ENCODE data around the gene DDHD1. TPM values are rescaled to one million over a fixed set of nuclear protein-coding genes. Genes with fewer than 3 reads are reported as not detected.
"Not testable (repeated sequence)": the region's sequence is repeated elsewhere in the genome, so short reads cannot be mapped to it uniquely, and the experiment has no call there.

DDHD1 gene
- polyA plus RNA-seq, 2 donors, result 1.0 to 1.5 TPM

DNA sequence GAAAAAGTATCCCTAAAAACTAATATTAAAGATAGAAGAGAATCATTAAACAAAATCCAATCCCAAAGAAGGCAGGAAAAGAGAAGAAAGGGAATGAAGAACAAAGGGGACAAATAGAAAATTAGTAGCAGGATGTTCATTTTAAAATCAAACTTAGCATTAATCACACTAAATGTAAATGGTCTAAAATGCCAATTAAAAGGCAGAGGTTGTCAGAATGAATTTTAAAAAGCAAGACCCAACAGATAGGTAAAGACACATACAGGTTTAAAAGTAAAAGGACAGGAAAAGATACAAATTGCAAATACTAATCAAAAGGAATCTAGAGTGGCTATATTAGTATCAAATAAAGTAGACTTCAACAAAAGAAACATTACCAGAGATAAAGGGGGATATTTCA, 12.5 kb downstream of the DDHD1 start:
- H3K4me3 ChIP-seq (ENCODE audit: low read depth in 1 of 2, low read length in 2 of 2), result no peak overlapping the region
- no peaks in the 10 kb centered on the region for H3K4me1 ChIP-seq (ENCODE audit: control insufficient read depth in 2 of 2, insufficient read depth in 2 of 2, low read length in 1 of 2)
- H3K27me3 ChIP-seq (ENCODE audit: control insufficient read depth in 1 of 2, insufficient read depth in 2 of 2, low read length in 2 of 2), result no peaks in the 10 kb centered on the region
- H3K36me3 ChIP-seq (ENCODE audit: control insufficient read depth in 2 of 2, insufficient read depth in 2 of 2, low read length in 1 of 2), result no peaks in the 10 kb centered on the region
- H3K27ac ChIP-seq (ENCODE audit: low read depth in 2 of 2, low read length in 1 of 2), result no peak overlapping the region
- H3K9me3 ChIP-seq (ENCODE audit: control insufficient read depth in 2 of 2, insufficient read depth in 1 of 2, low read depth in 1 of 2, low read length in 1 of 2), result peaks cover 0 to 7% of the 10 kb centered on the region in 2 donors

DNA sequence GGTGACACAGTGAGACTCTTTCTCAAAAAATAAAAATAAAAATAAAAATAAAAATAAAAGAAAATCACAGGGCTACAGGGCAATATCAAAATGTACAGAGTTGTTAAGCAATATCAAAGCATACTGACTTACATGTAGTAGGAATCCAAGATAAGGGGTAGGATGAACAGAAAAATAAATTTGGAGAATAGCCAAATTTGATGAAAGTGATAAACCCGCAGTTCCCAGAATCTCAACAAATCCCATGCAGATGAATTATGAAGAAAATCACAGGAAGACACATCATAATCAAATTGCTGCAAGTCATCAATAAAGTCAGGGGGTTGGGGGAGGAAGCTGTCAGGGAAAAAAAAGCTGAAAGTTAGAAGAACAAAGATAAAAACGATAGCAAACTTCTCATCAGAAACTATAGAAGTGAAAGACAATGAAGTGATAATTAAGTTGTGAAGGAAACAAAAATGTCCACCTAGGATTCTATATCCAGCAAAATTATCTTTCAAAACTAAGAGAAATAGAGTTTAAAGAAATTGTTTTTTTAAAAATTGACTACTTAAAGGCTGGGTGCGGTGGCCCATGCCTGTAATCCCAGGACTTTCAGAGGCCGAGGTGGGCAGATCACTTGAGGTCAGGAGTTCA, 15.4 kb downstream of the DDHD1 start:
- Histone ChIP-seq H3K27ac (ENCODE audit: low read depth in 2 of 2, low read length in 1 of 2) (no peak overlapping the region), H3K27me3 (ENCODE audit: control insufficient read depth in 1 of 2, insufficient read depth in 2 of 2, low read length in 2 of 2) (no peaks in the 10 kb centered on the region), H3K4me3 (ENCODE audit: low read depth in 1 of 2, low read length in 2 of 2) (no peak overlapping the region), H3K4me1 (ENCODE audit: control insufficient read depth in 2 of 2, insufficient read depth in 2 of 2, low read length in 1 of 2) (no peaks in the 10 kb centered on the region), H3K36me3 (ENCODE audit: control insufficient read depth in 2 of 2, insufficient read depth in 2 of 2, low read length in 1 of 2) (no peaks in the 10 kb centered on the region), H3K9me3 (ENCODE audit: control insufficient read depth in 2 of 2, insufficient read depth in 1 of 2, low read depth in 1 of 2, low read length in 1 of 2) (peaks cover 0 to 7% of the 10 kb centered on the region in 2 donors)
- WGBS, 2 donors, result 79 to 96% methylated on average over 4 of the region's 4 CpGs

DNA sequence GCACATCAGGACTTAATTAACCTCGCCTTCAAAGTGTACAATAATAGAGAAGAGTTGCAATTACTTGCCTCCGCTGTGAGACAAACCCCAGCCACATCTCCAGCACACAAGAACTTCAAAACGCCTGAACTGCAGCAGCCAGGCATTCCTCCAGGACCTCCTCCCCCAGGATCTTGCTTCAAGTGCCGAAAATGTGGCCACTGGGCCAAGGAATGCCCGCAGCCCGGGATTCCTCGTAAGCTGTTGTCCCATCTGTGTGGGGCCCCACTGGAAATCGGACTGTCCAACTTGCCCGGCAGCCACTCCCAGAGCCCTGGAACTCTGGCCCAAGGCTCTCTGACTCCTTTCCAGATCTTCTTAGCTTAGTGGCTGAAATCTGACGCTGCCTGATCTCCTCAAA, 22.6 kb downstream of the DDHD1 start:
- H3K9me3 ChIP-seq (ENCODE audit: control insufficient read depth in 2 of 2, insufficient read depth in 1 of 2, low read depth in 1 of 2, low read length in 1 of 2); H3K36me3 ChIP-seq (ENCODE audit: control insufficient read depth in 2 of 2, insufficient read depth in 2 of 2, low read length in 1 of 2); H3K4me3 ChIP-seq (ENCODE audit: low read depth in 1 of 2, low read length in 2 of 2); H3K27ac ChIP-seq (ENCODE audit: low read depth in 2 of 2, low read length in 1 of 2); H3K27me3 ChIP-seq (ENCODE audit: control insufficient read depth in 1 of 2, insufficient read depth in 2 of 2, low read length in 2 of 2); H3K4me1 ChIP-seq (ENCODE audit: control insufficient read depth in 2 of 2, insufficient read depth in 2 of 2, low read length in 1 of 2): not testable (repeated sequence)
- 89 to 91% methylated on average over 10 of the region's 10 CpGs for WGBS, 2 donors

DNA sequence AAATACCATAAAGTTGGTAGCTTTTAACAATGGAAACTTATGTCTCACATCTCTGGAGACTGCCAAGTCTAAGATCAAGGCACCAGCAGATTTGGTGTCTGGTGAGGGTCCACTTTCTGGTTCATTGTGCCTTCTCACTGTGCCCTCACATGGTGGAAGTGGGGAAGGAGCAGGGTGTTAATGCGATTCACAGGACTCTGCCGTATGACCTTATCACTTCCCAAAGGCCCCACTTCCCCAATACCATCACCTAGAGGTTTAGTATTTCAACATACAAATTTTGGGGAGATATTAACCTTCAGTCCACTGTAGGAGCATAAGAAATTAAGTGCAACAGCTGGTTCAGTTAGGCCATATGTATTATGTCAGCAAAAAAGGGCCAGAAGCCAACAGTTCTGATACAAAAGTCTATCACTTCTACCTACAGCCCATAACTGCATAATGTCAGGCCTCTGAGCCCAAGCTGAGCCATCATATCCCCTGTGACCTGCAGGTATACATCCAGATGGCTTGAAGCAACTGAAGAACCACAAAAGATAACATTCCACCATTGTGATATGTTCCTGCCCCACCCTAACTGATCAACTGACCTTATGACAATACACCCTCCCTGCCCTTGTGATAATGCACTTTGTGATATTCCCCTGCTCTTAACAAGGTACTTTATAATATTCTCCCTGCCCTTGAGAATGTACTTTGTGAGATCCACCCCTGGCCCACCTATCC, 24.7 kb downstream of the DDHD1 start:
- no peak overlapping the region for H3K27ac ChIP-seq (ENCODE audit: low read depth in 2 of 2, low read length in 1 of 2)
- no peak overlapping the region for H3K4me3 ChIP-seq (ENCODE audit: low read depth in 1 of 2, low read length in 2 of 2)
- no peaks in the 10 kb centered on the region for H3K4me1 ChIP-seq (ENCODE audit: control insufficient read depth in 2 of 2, insufficient read depth in 2 of 2, low read length in 1 of 2)
- 86 to 92% methylated on average over 2 of the region's 2 CpGs for WGBS, 2 donors
- H3K36me3 ChIP-seq (ENCODE audit: control insufficient read depth in 2 of 2, insufficient read depth in 2 of 2, low read length in 1 of 2), result no peaks in the 10 kb centered on the region
- no peaks in the 10 kb centered on the region for H3K9me3 ChIP-seq (ENCODE audit: control insufficient read depth in 2 of 2, insufficient read depth in 1 of 2, low read depth in 1 of 2, low read length in 1 of 2)
- no peaks in the 10 kb centered on the region for H3K27me3 ChIP-seq (ENCODE audit: control insufficient read depth in 1 of 2, insufficient read depth in 2 of 2, low read length in 2 of 2)

DNA sequence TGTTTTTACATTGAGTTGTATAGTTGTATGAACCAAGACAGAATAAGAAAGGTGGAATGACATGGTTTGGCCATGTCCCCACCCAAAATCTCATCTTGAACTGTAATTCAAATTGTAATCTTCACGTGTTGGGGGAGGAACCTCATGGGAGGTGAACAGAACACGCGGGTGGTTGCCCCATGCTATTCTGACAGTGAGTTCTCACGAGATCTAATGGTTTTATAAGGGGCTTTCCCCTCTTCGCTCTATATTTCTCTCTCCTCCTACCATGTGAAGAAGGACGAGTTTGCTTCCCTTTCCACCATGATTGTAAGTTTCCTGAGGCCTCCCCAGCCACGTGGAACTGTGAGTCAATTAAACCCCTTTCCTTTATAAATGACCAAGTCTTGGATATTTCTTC, 25.3 kb downstream of the DDHD1 start:
- Histone ChIP-seq H3K9me3 (ENCODE audit: control insufficient read depth in 2 of 2, insufficient read depth in 1 of 2, low read depth in 1 of 2, low read length in 1 of 2) (no peaks in the 10 kb centered on the region), H3K4me3 (ENCODE audit: low read depth in 1 of 2, low read length in 2 of 2) (no peak overlapping the region), H3K27me3 (ENCODE audit: control insufficient read depth in 1 of 2, insufficient read depth in 2 of 2, low read length in 2 of 2) (no peaks in the 10 kb centered on the region), H3K36me3 (ENCODE audit: control insufficient read depth in 2 of 2, insufficient read depth in 2 of 2, low read length in 1 of 2) (no peaks in the 10 kb centered on the region), H3K27ac (ENCODE audit: low read depth in 2 of 2, low read length in 1 of 2) (no peak overlapping the region), H3K4me1 (ENCODE audit: control insufficient read depth in 2 of 2, insufficient read depth in 2 of 2, low read length in 1 of 2) (no peaks in the 10 kb centered on the region)
- 89% methylated on average over 7 of the region's 7 CpGs for WGBS, 2 donors

DNA sequence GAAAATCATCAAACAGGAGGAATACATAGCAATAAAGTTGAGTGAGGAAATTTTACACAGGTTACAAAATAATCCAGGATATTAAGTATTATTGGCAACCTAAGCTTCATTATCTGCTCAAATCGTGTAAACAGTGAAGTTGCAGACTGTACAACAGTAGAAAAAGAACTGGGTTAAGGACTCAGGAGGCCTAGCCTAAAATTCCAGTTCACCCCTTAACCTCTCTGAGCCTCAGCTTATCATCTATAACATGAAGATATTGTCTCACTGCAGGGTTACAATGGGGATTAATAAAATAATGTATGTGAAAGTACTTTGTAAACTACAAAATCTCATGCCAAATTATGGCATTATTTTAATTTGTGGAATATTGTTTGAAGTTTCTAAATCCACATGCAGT, 26.0 kb downstream of the DDHD1 start:
- H3K36me3 ChIP-seq (ENCODE audit: control insufficient read depth in 2 of 2, insufficient read depth in 2 of 2, low read length in 1 of 2), result no peaks in the 10 kb centered on the region
- H3K4me1 ChIP-seq (ENCODE audit: control insufficient read depth in 2 of 2, insufficient read depth in 2 of 2, low read length in 1 of 2), result no peaks in the 10 kb centered on the region
- no peaks in the 10 kb centered on the region for H3K9me3 ChIP-seq (ENCODE audit: control insufficient read depth in 2 of 2, insufficient read depth in 1 of 2, low read depth in 1 of 2, low read length in 1 of 2)
- H3K27ac ChIP-seq (ENCODE audit: low read depth in 2 of 2, low read length in 1 of 2), result no peak overlapping the region
- no peak overlapping the region for H3K4me3 ChIP-seq (ENCODE audit: low read depth in 1 of 2, low read length in 2 of 2)
- H3K27me3 ChIP-seq (ENCODE audit: control insufficient read depth in 1 of 2, insufficient read depth in 2 of 2, low read length in 2 of 2), result no peaks in the 10 kb centered on the region
- 23 to 28% methylated on average over 1 of the region's 1 CpG for WGBS, 2 donors

DNA sequence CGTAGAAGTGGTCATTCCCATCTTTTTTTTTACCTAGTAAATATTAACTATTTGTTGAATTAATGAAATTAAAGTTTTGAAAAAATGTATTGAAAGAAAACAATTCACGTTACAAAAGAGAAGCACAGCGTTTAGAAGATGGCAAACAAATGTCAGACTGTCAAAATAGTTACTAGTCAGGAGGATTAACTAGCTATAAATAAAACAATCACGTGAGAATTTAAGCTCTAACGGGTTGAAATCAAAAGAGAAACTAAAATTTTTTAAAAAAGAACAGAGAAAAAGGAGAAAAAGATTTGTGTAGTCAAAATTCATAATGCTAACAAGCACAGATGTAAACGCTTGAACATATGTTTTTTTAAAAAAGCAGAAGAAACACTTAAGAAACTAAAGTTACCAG, 26.4 kb downstream of the DDHD1 start:
- H3K4me3 ChIP-seq (ENCODE audit: low read depth in 1 of 2, low read length in 2 of 2), result no peak overlapping the region
- H3K36me3 ChIP-seq (ENCODE audit: control insufficient read depth in 2 of 2, insufficient read depth in 2 of 2, low read length in 1 of 2), result no peaks in the 10 kb centered on the region
- H3K27ac ChIP-seq (ENCODE audit: low read depth in 2 of 2, low read length in 1 of 2), result no peak overlapping the region
- WGBS, 2 donors, result 20 to 34% methylated on average over 6 of the region's 6 CpGs
- H3K9me3 ChIP-seq (ENCODE audit: control insufficient read depth in 2 of 2, insufficient read depth in 1 of 2, low read depth in 1 of 2, low read length in 1 of 2), result no peaks in the 10 kb centered on the region
- no peaks in the 10 kb centered on the region for H3K4me1 ChIP-seq (ENCODE audit: control insufficient read depth in 2 of 2, insufficient read depth in 2 of 2, low read length in 1 of 2)
- no peaks in the 10 kb centered on the region for H3K27me3 ChIP-seq (ENCODE audit: control insufficient read depth in 1 of 2, insufficient read depth in 2 of 2, low read length in 2 of 2)

DNA sequence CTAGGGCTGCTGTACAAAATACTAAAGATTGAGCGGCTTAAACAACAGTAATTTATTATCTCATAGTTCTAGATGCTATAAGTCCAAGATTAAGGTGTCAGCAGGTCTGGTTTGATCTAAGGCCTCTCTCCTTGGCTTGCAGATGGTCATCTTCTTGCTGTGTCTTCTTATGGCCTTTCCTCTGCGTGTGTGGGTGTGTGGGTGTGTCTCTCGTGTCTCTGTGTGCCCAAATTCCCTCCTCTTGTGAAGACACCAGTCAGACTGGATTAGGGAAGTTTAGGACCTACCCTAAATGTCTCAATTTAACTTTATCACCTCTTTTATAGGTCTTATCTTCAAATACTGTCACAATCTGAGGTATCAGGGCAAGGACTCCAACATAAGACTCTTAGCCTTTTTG, 28.3 kb downstream of the DDHD1 start:
- H3K27ac ChIP-seq (ENCODE audit: low read depth in 2 of 2, low read length in 1 of 2), result no peak overlapping the region
- no peaks in the 10 kb centered on the region for H3K4me1 ChIP-seq (ENCODE audit: control insufficient read depth in 2 of 2, insufficient read depth in 2 of 2, low read length in 1 of 2)
- no peaks in the 10 kb centered on the region for H3K9me3 ChIP-seq (ENCODE audit: control insufficient read depth in 2 of 2, insufficient read depth in 1 of 2, low read depth in 1 of 2, low read length in 1 of 2)
- 52 to 59% methylated on average over 3 of the region's 3 CpGs for WGBS, 2 donors
- no peak overlapping the region for H3K4me3 ChIP-seq (ENCODE audit: low read depth in 1 of 2, low read length in 2 of 2)
- no peaks in the 10 kb centered on the region for H3K27me3 ChIP-seq (ENCODE audit: control insufficient read depth in 1 of 2, insufficient read depth in 2 of 2, low read length in 2 of 2)
- H3K36me3 ChIP-seq (ENCODE audit: control insufficient read depth in 2 of 2, insufficient read depth in 2 of 2, low read length in 1 of 2), result no peaks in the 10 kb centered on the region

DNA sequence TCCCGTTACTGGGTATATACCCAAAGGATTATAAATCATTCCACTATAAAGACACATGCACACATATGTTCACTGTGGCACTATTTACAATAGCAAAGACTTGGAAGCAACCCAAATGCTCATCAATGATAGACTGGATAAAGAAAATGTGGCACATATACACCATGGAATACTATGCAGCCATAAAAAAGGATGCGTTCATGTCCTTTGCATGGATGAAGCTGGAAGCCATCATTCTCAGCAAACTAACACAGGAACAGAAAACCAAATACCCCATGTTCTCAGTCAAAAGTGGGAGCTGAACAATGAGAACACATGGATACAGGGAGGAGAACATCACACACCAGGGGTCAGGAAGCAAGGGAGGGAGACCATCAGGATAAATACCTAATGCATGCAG, 31.7 kb downstream of the DDHD1 start:
- H3K4me3 ChIP-seq (ENCODE audit: low read depth in 1 of 2, low read length in 2 of 2); H3K9me3 ChIP-seq (ENCODE audit: control insufficient read depth in 2 of 2, insufficient read depth in 1 of 2, low read depth in 1 of 2, low read length in 1 of 2); H3K36me3 ChIP-seq (ENCODE audit: control insufficient read depth in 2 of 2, insufficient read depth in 2 of 2, low read length in 1 of 2); H3K27me3 ChIP-seq (ENCODE audit: control insufficient read depth in 1 of 2, insufficient read depth in 2 of 2, low read length in 2 of 2); H3K27ac ChIP-seq (ENCODE audit: low read depth in 2 of 2, low read length in 1 of 2); H3K4me1 ChIP-seq (ENCODE audit: control insufficient read depth in 2 of 2, insufficient read depth in 2 of 2, low read length in 1 of 2): not testable (repeated sequence)
- WGBS, 2 donors, result 96 to 100% methylated on average over 2 of the region's 2 CpGs

DNA sequence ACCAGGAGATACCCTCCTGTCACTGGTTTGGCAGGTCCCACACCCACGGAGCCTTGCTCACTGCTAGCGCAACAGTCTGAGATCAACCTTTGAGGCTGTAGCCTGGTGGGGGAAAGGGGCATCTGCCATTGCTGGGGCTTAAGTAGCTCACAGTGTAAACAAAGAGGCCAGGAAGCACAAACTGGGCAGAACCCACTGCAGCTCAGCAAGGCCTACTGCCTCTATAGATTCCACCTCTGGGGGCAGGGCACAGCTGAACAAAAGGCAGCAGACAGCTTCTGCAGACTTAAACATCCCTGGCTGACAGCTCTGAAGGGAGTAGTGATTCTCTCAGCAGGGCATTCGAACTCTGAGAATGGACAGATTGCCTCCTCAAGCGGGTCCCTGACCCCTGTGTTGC, 35.6 kb downstream of the DDHD1 start:
- H3K9me3 ChIP-seq (ENCODE audit: control insufficient read depth in 2 of 2, insufficient read depth in 1 of 2, low read depth in 1 of 2, low read length in 1 of 2); H3K4me3 ChIP-seq (ENCODE audit: low read depth in 1 of 2, low read length in 2 of 2); H3K4me1 ChIP-seq (ENCODE audit: control insufficient read depth in 2 of 2, insufficient read depth in 2 of 2, low read length in 1 of 2); H3K27me3 ChIP-seq (ENCODE audit: control insufficient read depth in 1 of 2, insufficient read depth in 2 of 2, low read length in 2 of 2); H3K27ac ChIP-seq (ENCODE audit: low read depth in 2 of 2, low read length in 1 of 2); H3K36me3 ChIP-seq (ENCODE audit: control insufficient read depth in 2 of 2, insufficient read depth in 2 of 2, low read length in 1 of 2): not testable (repeated sequence)
- WGBS, 2 donors, result 84 to 88% methylated on average over 4 of the region's 4 CpGs

Data from esophagus (tissue), 2 donors.